NCI-H187 treated with DMSO at 0.1 percent for 48 hours (cell line): ENCODE measurements around the gene GRAMD4.

Experiments used
- DNase-seq: peaks from one replicate; lab custom pipeline; 2025; lab: John Stamatoyannopoulos, UW

Gene GRAMD4

DNA sequence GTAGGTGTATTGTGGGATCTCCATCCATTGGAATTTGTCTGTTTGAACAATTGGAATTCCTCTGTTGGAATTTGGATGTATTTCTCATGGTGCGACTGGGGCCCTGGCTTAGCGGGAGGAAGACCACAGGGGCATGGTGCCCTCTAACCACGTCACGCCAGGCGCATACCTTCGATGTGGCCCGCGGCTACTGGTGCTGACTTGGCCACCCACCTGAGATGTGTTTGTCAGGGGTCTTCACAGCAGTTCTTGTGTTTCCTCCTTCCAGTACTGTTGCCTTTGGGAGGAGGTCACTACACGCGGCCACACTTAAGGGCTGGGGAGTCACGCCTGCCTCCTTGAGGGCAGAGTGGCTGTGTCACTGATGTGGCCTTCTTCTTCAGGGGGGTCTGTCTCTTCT lies 36.6 kb upstream of the GRAMD4 start:
- DNase-seq: no peak

DNA sequence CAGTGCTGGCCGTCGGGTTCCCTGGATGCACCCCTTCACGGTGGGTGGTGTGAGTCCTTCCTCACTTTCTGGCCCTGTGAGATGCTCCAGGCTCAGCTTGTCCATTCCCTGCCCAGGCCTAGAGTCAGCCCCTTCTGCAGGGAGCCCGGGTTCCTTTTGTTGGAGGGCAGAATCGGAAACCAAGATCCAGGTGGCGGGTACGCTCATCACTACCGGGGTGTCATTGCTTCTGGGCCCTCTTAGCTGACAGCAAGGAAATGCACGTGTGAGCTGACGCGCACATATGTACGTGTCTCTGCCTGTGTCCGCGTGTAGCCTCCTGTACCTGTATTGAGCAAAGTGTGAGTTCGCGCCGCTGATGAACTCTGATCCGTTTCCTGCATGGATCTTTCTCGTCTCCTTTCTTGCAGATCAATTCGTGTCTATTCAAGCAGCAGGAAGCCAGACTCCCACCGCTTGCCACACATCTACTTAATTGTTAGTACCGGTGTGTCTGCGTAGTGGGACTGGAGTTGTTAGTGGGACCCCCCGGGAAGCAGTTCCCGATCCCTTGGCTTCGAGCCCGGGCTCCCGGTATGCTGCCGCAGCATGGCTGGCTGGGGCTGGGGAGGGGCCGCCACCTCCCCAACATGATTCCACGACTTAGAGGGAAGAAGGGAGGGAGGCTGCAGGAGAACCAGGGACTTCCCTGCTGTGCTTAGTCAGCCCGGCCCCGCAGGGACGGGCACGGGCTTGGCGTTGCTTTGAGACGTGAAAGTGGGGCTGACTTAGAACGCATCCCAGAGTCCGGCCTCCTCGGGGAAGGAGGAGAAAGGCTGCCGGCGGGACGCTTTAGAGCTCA lies 35.9 kb upstream of the GRAMD4 start:
- no peak for DNase-seq

DNA sequence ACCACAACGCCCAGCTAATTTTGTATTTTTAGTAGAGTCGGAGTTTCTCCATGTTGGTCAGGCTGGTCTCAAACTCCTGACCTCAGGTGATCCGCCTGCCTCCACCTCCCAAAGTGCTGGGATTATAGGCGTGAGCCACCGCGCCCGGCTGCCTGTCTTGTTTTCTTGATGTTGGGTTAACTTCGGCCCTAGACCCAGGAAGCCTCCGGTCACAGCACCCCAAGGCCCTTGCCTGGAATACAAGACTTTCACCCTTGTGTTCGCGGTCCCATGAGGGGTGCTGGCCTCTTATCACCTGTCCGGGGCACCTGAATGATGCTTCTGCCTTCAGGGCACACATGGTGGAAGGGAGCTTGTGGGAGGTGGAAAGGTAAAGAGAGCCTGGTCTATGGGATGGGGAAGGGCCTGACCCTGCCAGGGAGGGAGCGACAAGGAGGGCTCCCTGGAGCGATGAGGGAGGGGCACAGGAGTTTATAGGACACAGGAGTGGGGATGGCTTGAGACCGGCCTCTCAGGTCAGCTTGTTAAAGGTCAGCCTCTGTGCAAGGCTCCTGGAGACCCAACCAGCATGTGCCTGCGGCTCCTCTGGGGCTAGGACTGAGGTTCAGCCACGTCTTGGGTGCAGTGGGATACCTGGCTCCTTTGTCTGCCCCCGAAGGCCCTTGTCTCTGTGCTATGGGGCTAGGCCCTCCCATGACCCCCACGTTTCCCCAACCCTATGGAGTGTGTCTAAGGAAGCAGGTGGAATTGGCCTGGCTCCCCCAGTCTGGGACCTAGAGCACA lies 34.7 kb upstream of the GRAMD4 start:
- no peak for DNase-seq

DNA sequence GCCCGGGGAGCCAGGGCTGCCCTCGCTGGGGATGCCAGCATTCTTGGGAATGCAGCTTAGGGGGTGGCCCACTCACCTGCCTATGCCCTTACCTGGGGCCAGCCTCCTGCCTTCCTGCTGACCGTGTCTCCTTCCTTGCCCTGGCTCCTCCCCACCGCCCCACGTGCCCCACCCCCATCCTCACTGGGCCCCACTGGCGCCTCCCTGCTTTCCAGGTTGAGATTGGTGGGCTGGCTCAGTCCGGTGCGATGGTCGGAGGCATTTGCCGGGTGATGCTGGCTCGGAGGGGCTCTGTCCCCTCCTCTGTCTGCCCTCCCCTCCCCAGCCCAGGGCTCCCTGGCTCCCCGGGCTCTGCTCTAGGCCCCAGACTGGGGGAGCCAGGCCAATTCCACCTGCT lies 34.1 kb upstream of the GRAMD4 start:
- no peak for DNase-seq

DNA sequence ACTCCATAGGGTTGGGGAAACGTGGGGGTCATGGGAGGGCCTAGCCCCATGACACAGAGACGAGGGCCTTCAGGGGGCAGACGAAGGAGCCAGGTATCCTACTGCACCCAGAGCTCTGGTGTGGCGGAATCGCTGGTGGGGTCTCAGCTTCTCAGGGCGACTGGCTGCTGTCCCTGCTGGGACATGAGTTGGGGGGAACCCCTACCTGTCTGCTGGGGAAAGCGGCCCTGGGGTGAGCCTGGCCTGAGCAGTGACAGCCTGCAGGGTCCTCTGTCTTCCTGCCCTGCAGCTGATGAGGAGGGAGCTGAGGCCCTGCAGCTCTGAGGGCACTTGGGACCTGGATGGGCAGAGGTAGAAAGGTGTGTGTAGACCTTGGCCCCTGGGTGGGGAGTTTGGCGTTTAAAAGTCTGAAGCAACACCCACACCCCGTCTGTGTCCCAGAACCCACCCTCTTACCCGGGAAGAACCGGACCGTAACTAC lies 33.6 kb upstream of the GRAMD4 start:
- DNase-seq: no peak

DNA sequence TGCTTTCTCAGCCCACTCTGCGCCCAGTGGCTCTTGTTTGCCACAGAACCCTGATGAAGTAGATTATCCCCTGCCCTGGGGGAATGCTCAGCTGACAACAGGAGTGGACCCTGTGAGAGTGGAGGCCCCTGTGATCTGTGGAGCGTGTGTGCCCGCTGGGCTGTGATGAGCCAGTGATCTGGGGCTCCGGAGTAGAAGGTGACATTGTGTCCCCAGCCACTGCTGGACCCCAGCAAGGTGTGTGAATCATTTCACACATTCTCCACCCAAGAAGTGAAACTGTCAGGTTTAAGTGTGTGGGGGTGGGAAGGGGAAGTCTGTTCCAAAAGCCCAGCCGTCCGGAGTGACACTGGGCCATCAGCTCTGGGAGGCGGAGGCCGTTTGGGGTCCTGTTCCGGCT lies 33.1 kb upstream of the GRAMD4 start:
- no peak for DNase-seq

DNA sequence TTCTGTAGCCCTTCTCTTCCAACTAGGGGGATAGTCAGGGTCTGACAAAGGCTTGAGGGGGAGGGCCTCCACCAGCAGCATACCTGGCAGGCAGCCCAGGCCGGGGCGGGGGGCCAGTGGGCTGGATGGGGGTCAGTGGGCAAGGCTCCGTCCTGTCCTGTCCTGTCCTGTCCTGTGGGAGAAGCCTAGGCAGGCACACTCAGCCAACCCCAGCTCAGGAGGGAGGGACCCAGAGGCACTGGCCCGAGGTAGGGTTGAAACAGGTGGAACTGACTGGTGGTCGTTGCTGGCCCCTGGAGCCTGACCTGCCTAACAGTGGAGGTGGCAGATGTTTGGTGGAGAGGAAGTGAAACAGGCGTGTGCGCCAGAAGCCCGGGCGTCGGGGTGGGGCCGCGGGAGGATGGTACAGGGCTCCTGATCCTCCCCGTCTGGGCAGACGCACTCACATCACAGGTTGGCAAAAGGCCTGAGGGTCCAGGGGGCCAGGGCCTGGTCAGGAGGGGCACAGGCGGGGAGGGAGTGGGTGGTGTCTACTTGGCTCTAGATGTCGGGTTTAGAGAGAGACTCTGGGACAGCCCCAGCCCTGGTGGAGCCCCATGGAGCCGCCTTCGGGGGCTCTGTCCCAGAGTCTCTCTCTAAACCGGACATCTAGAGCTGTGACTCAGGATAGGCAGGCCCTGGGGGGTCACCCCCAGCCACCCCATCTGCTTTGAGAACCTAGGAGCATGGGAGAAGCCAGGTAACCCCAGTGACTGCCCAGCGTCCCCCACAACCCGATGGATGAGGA lies 32.5 kb upstream of the GRAMD4 start:
- no peak for DNase-seq

DNA sequence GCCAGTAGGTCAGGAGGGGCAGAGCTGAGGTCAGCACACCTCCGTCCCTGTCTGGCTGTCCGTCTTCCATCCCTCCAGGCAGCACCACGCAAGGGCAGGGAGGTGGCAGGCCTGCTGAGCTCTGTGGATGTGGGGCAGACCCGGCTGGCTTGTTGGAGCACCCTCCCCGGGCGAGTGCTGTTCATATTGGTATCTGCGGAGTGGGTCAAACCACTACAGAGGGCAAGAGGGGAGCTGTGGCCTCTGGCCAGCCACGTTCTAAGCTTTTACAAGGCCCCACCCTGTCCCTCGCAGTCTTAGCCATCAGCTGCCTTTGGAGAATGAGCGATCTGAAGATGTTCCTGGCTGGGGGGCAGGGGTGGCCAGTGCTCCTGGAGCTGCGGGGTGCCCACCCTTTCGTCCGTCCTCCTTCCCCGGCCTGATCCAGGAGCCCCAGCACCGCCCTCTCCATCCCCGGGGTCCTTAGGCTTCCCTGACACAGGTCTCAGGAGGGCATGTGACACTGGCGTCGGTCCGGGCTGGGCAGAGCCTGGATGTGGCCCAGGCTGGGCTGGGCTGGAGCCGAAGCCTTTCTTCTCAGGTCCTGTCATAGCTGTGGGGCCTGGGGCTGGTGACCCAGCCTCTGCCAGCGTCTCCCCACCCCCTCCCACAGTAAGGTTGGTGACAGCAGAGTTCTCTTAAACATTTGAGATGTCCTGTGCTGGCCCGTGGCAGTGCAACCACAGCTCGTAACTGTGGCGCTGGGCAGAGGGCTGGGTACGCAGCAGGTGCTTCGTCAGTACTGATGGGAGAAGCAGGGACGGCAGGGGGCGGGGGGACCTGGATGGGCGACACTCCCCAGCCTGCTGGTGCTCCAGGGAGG lies 31.7 kb upstream of the GRAMD4 start:
- no peak for DNase-seq

DNA sequence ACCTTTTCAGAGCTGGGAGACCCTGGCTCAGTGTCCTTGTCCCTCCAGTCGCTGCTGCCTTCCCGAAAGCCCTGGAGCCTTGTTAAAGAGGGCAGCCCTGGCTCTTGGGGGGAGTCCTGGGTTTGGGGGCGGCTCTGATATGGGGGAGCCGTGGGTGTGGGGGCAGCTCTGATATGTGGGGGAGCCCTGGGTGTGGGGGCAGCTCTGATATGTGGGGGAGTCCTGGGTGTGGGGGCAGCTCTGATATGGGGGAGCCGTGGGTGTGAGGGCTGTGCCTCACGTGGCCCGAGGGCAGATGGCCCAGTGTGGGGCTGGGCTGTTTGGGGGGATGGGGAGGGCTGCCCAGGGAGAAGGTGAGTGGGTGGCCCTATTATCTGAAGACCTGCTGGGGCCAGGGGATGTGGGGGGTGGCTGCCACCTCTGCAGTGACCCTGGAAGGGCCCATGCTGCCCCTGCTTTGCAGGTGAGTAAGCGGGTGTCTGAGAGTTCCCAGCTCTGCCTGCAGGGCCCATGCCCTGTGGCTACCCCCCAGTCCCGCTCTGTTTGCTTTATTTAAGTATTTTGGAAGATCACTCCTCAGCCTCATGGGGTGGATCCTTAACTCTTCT lies 30.9 kb upstream of the GRAMD4 start:
- no peak for DNase-seq

DNA sequence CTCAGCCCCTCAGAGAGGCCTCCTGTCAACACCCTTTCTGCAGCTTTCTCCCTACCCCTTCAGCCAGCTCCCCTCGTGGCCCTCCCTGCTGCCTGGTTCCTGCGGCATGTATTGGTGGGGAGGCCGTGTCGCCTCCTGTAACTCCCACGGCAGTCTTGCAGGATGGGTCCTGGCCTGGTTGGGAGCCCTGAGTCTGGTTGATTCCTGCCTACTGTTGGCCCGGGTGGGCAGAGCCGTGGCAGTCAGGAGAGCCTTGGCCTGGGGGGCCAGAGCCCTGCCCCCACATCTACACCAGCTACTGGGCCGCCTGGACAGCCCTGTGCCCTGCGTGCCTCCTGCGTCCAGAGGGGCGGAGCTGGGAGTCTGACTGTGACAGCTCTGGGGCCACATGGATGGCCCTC lies 30.3 kb upstream of the GRAMD4 start:
- DNase-seq: no peak

DNA sequence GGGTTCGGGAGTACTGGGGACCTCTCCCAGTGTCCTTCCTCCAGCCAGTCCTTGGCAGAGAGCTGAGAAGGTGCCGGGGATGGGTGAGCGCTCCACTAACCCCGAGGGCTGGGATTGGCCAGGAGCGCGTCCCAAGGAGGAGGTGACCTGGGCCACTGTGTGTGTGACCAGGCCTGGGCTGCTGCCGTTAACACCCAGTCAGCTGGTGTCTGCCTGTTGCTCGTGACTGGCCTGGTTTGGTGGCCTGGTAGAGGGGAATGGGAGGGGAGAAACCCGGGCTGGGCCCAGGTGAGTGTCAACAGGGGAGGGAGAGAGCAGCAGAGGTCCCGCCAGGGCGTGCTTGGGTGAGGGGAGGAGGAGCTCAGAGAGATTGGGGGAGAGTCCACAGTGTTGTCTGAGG lies 29.9 kb upstream of the GRAMD4 start:
- DNase-seq: no peak

DNA sequence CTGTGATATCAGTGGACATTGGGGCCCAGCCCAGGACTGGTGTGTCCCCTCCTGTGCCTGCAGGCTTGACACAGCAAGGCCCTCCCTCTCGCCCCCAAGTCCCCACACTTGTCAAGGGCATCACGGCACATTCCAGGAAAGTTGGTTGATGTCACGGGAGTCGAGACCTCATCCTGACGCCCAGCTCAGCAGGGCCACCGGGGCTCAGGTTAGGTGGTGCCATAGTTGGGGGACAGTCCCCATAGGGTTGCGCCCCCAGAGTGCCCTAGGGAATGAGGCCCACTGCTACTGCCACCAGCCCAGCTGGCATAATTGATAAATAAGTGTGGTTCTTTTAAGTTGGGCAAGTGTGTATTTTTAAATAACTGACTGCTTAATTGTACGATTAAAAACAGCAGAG lies 28.3 kb upstream of the GRAMD4 start:
- no peak for DNase-seq

DNA sequence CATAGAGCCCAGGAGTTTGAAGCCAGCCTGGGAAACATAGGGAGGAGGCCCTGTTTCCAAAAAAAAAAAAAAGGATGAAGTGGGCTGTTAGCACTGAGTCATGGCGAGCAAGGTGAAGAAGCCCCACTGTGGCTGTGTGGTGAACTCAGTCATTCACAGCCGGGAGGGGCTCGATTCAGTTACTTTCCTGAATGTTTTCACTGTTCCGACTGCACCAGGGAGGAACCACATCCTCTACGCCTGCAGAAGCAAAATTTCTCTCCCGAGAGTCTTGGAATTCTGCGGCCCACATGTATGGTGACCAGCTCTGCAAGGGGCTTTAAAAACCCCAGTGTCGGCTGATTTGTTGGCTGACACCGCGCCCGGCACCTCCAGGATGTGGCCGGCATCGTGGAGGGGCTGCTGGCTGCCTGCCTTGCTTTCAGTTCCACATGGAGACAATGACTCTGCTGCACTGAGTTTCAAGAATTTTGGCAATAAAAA lies 27.8 kb upstream of the GRAMD4 start:
- no peak for DNase-seq

DNA sequence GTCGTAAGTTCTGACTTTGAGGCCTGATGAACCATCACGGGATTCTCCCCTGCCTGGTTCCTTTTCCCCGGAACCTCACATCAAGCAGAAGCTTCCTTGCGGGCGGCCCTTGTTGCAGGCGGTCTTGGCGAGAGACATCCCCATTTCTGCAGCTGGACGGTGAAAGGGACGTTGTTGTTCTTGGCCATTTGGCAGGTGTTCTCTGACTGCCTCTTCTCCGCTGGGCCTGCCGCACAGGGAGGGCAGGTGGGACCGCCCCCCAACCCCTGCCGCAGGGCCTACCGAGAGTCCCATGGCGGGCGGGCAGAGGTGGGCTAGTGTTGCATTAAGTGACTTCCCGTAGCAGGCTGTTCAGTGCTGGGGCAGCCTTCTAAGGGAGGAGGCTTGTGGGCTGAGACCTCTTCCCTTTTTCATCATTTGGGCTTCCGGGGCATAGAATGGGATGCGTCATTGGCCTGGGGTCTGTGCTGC lies 26.9 kb upstream of the GRAMD4 start:
- no peak for DNase-seq

DNA sequence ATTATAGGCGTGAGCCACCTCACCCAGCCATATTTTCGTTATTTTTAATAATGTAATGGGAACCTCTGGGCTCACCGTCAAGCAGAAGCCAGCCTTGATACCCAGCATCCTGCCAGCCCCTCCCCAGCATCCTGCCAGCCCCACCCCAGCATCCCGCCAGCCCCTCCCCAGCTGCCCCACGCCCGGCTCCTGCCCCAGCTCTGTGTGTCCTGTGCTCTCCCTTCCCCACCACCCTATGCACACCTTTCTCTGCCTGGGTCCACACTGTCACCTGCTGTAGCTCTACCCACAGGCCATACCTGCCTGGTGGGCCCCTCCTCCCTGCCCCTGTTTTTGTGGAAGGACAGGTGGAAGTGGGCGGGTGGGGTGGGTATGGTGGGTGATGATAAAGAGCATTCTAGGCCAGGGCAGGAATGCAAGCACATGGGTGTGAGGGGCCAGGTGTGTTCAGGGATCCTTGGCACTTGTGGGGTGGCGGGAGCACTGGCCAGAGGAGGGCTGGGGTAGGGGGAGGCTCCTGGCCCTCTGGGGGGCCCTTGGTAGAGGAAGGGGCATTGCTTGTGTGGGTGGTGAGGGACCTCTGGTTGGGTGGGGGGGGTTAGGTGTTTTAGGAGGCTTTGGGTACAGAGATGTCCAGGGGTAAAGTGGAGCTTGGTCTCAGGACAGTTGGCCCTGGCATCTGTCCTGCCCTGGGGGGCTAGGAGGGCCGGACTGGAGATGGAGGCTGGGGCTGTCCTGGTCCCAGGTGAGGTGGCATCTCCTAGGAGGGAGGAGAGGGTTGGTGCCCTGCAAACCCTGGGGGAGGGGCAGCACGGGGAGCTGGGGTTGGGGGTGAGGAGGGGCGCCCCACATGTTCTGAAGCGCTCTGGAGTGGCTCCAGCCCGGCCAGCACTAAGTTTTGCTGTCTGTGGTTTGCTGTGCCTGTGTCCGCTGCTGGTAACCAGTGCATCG lies 25.9 kb upstream of the GRAMD4 start:
- DNase-seq: no peak

DNA sequence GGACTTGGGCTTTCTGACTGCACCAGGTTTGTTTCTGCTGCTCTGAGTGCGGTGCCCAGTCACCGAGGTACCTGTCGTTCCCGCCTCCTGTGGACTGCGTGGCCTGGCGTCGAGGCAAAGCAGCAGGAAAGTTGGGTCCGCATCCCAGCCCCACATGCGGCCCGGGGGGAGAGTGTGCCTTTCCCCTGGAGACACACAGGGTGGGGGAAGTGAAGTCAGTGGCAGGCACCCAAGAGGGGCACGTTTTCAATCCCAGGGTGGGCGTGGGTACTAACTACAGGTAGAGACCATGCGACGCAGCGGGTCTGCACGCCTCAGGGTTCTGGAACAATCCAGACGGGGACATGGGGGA lies 25.3 kb upstream of the GRAMD4 start:
- no peak for DNase-seq

DNA sequence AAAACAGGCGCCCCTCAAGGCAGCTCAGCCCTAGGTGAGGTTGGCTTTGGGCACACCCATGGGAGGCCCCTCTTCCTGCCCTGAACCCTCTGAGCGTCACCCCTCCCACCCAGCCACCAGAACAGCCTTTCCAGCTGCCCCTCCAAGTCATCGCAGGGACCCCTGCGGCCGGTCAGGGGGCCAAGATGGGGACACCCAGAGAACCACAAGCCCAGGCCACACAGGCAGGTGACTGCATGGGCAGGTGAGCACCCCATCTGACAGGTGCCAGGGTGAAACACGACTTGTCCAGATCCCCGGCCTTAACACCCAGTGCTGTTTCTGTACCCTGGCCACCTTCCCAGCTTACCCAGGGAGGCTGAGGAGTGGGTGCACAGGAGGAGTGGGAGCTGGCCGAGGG lies 24.6 kb upstream of the GRAMD4 start:
- DNase-seq: no peak

DNA sequence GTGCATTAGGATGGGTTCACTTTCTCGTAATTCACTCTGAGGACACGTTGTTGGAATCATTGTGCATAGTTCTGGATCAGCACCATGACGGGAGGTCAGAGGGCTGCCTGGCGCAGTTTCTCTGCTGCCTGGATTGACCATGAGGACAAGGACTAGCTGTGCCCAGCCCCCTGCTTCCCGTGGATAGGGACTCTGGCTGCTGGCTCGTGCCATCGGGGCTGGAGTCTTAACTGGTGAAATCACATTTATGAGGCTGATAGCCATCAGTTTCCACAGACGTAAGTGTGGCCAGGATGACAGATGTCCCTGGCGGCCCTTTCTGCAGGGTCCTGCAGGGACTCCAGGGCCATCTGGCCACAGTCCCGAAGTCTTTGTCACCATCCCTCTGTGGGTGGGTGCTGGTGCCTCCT lies 24.1 kb upstream of the GRAMD4 start:
- DNase-seq: no peak

DNA sequence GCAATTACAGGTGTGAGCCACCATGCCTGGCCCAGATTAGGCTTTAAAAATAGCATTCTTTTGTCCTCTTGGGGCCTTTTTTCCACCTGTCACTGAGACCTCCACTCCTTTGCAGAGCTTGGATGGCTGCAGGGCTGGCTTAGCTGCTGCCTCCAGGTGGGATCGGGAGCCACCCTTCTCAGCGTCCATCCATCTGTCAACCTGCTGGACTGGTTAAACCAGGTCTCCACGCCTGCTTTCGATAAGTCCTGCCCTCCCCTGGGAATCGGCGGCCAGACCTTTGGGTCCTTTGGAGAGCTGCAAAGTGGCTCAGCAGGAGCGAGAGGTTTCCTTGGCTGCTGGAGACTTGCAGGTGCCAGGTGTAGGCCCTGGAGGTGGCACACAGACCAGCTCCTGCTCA lies 23.4 kb upstream of the GRAMD4 start:
- no peak for DNase-seq

DNA sequence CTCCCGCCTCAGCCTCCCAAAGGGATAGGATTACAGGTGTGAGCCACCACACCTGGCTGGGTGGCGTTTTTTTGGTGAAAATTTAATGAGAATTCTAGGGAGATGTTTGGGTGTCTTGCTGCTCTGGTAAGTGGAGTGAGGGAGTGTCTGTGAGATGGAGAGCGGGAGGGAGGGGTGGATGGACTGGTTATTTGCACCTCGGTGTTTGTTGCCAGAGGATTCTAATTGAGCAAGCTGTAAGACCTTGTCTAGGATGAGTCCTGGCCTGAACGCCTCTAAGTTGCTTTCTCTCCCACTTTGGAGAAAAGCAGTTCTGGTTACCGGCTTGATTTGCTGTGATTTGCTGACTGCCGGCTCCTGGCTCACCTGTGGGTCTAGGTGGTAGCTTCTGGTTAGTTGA lies 22.0 kb upstream of the GRAMD4 start:
- no peak for DNase-seq
